Testis (tissue), 2 donors: ENCODE results near the gene SNED1.

Experiments
- CTCF ChIP-seq, 3 experiments: fragments of 450-650 bp in 2 of 3; fragments of 200-600 bp in 1 of 3; sonication (generic) in 1 of 3; IDR thresholded peaks; one replicate each; pipeline ENCODE4 v1.5.1; 2016 to 2019; ENCODE audit warnings: antibody characterized with exemption in 3 of 3, mild to moderate bottlenecking in 2 of 3, moderate library complexity in 1 of 3
- POLR2A ChIP-seq: fragments of 450-650 bp; IDR thresholded peaks from one replicate; pipeline ENCODE4 v1.6.1; 2017; ENCODE audit warnings: antibody characterized with exemption, mild to moderate bottlenecking, moderate library complexity

GRCh38 chr2:241126771-241127202 is 128.4 kb downstream of the SNED1 start:
- TF ChIP-seq CTCF (IDR thresholded peaks at IDR 0.05) (no peak), POLR2A (no peak)
